Lung (tissue), 12 donors: ENCODE results near the gene REST. TPM values are rescaled to one million over a fixed set of nuclear protein-coding genes. Genes with fewer than 3 reads are reported as not detected.

Experiments
- ATAC-seq: fragments of 200-7000 bp; cut with Tn5 transposase; one replicate; pipeline ENCODE4 v1.9.1; 2020; ENCODE audit warnings: moderate number of reproducible peaks; ENCODE audit not compliant: insufficient read depth, low FRiP score
- DNase-seq, 3 donors: peaks; one replicate each; pipeline ENCODE4 v3.0.0-alpha.2; 2013 to 2017
- H3K27ac ChIP-seq, 2 donors: one replicate each; pipeline ENCODE4 v1.5.1; 2013; ENCODE audit warnings: mild to moderate bottlenecking in 2 of 2, moderate library complexity in 2 of 2, control low read depth in 1 of 2, inconsistent platforms in 1 of 2, low read depth in 1 of 2, low read length in 1 of 2
- H3K27me3 ChIP-seq, 3 donors: one replicate each; pipeline ENCODE4 v1.5.1; 2013; ENCODE audit warnings: low read length in 2 of 3; ENCODE audit not compliant: control insufficient read depth in 3 of 3, insufficient read depth in 3 of 3
- H3K36me3 ChIP-seq, 4 donors: one replicate each; pipeline ENCODE4 v1.5.1; 2013; ENCODE audit warnings: low read length in 4 of 4, mild to moderate bottlenecking in 1 of 4, moderate library complexity in 1 of 4; ENCODE audit not compliant: control insufficient read depth in 4 of 4, insufficient read depth in 4 of 4
- H3K4me1 ChIP-seq, 5 donors: one replicate each; pipeline ENCODE4 v1.5.1; 2013; ENCODE audit warnings: low read length in 5 of 5, mild to moderate bottlenecking in 2 of 5, moderate library complexity in 1 of 5; ENCODE audit not compliant: control insufficient read depth in 5 of 5, insufficient read depth in 5 of 5
- H3K4me3 ChIP-seq: one replicate; pipeline ENCODE4 v1.5.1; 2013; ENCODE audit warnings: mild to moderate bottlenecking, control low read depth, moderate library complexity
- H3K9ac ChIP-seq, 2 donors: one replicate each; pipeline ENCODE4 v1.5.1; 2013; ENCODE audit warnings: low read length in 2 of 2, control low read depth in 1 of 2; ENCODE audit not compliant: insufficient read depth in 1 of 2
- H3K9me3 ChIP-seq, 4 donors: one replicate each; pipeline ENCODE4 v1.5.1; 2013; ENCODE audit warnings: low read length in 3 of 4, mild to moderate bottlenecking in 1 of 4, moderate library complexity in 1 of 4; ENCODE audit not compliant: control insufficient read depth in 4 of 4, insufficient read depth in 3 of 4
- CTCF ChIP-seq: IDR thresholded peaks from 2 replicates; pipeline ENCODE4 v1.5.1; 2012; ENCODE audit warnings: mild to moderate bottlenecking; ENCODE audit errors: control extremely low read depth, extremely low read depth
- WGBS, 2 donors: extraction: QIAGEN DNeasy Blood & Tissue Kit; methylation state at CpG; one replicate each; pipeline ENCODE4 v1.1.7; 2013; 5-methylcytosine and 5-hydroxymethylcytosine counted together
- polyA plus RNA-seq, 2 donors: library from polyadenylated mRNA; stranded (reverse); fragments of 200-250 nt; gene quantifications; one replicate each; pipeline ENCODE4 v1.2.1, GENCODE V29; 2013
- total RNA-seq, 2 donors: library from RNA; depleted of rRNA in 1 of 2; stranded (reverse); fragments of >200 nt in 1 of 2; gene quantifications; one replicate each; pipeline ENCODE4 v1.2.1, GENCODE V29; 2014 to 2021
- donor health status: control.
- donor health status: control.
- donor health status: Bipolar disorder and iron deficiency.
- donor health status: healthy.
- donor health status: DM: yes; HTN: yes; CAD: no.

Gene REST
- total and polyA plus RNA-seq, 4 donors: 4.0 to 55.9 (median 21.8) TPM

- DNase-seq (peak in 2 of 3 donors; percentile 18 to 22), ATAC-seq (no peak)
- Histone ChIP-seq H3K27ac (peak overlapping the region in 1 of 2 donors; percentile 41), H3K4me3 (peak overlapping the region; percentile 88), H3K9me3 (no peaks in the 10 kb centered on the region), H3K4me1 (peaks cover 11 to 32% (median 20%) of the 10 kb centered on the region in 5 donors), H3K27me3 (no peaks in the 10 kb centered on the region), H3K9ac (peak overlapping the region; percentile 84 to 92), H3K36me3 (peaks cover 0 to 3% (median 0%) of the 10 kb centered on the region in 4 donors)
- 13 to 14% methylated on average over 21 of the region's 21 CpGs for WGBS, 2 donors
- TF ChIP-seq CTCF: no peak
These were observed 71.8 kb downstream of the REST start for GRCh38 chr4:56979421-56980072.

- H3K36me3 ChIP-seq: peaks cover 4 to 12% (median 5%) of the 10 kb centered on the region in 4 donors
- H3K4me1 ChIP-seq: peaks cover 5 to 25% (median 17%) of the 10 kb centered on the region in 5 donors
- no peak overlapping the region for H3K4me3 ChIP-seq
- H3K9me3 ChIP-seq: no peaks in the 10 kb centered on the region
- H3K27me3 ChIP-seq: no peaks in the 10 kb centered on the region
- no peak overlapping the region for H3K27ac ChIP-seq
- peak in 2 of 3 donors; percentile 4 to 9 for DNase-seq
- no peak for TF ChIP-seq CTCF
- ATAC-seq: no peak
- no peak overlapping the region for H3K9ac ChIP-seq
- 56 to 75% methylated on average over 4 of the region's 4 CpGs for WGBS, 2 donors
These were observed 74.1 kb downstream of the REST start for GRCh38 chr4:56981795-56982201.

DNA sequence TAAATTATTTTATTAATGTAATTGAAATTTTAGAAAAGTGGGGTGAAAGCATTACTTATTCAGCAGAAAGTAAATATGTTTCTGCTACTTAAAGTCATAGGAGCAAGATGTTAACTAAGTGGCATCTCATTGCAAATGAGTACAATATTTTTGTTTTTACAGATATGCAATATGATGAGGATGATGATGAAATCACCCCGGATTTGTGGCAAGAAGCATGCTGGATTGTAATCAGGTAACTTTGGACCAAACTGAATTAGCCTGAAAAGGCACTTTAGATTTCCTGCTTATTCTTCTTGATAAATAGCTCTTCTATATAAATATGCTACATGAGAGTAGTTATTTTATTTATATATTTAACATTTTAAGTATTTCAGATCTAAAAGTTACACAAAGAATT lies 78.5 kb downstream of the REST start:
- H3K27me3 ChIP-seq: no peaks in the 10 kb centered on the region
- H3K4me3 ChIP-seq: no peak overlapping the region
- ATAC-seq (no peak), DNase-seq (no peak)
- 46 to 81% methylated on average over 1 of the region's 1 CpG for WGBS, 2 donors
- no peak for TF ChIP-seq CTCF
- no peaks in the 10 kb centered on the region for H3K9me3 ChIP-seq
- no peak overlapping the region for H3K27ac ChIP-seq
- peaks cover 18 to 35% (median 21%) of the 10 kb centered on the region in 4 donors for H3K36me3 ChIP-seq
- H3K9ac ChIP-seq: no peak overlapping the region
- peaks cover 0 to 18% (median 5%) of the 10 kb centered on the region in 5 donors for H3K4me1 ChIP-seq
